Dendritic cell treated with granulocyte-macrophage colony-stimulating factor and Interleukin-4, amounts not matched to agents 40 ng/mL and 50 ng/mL, for 4 days (primary cell): ENCODE data around the gene TNFRSF18.
A peak's percentile ranks its signal among the peaks of the same experiment; 100 is the strongest.
"Not testable (repeated sequence)": the region's sequence is repeated elsewhere in the genome, so short reads cannot be mapped to it uniquely, and the experiment has no call there.

ENCODE experiments used
- H3K27ac Mint-ChIP-seq: one replicate; pipeline ENCODE4 v1.8.0; 2022; ENCODE audit warnings: mild to moderate bottlenecking, mixed read lengths
- H3K27me3 Mint-ChIP-seq: one replicate; pipeline ENCODE4 v1.8.0; 2022; ENCODE audit warnings: mild to moderate bottlenecking, mixed read lengths
- H3K36me3 Mint-ChIP-seq: one replicate; pipeline ENCODE4 v1.8.0; 2022; ENCODE audit warnings: low read depth, mixed read lengths
- H3K4me1 Mint-ChIP-seq: one replicate; pipeline ENCODE4 v1.8.0; 2022; ENCODE audit warnings: low read depth, mixed read lengths
- H3K4me3 Mint-ChIP-seq: one replicate; pipeline ENCODE4 v1.8.0; 2022; ENCODE audit warnings: mild to moderate bottlenecking, moderate library complexity, mixed read lengths
- H3K9me3 Mint-ChIP-seq: one replicate; pipeline ENCODE4 v1.8.0; 2022; ENCODE audit warnings: mixed read lengths
- intact Hi-C: fragments of 100-400 bp; cut with micrococcal nuclease; formaldehyde crosslinking; loops from one replicate; pipeline ENCODE4 v1.15.0; 2022

Gene TNFRSF18, protein sequence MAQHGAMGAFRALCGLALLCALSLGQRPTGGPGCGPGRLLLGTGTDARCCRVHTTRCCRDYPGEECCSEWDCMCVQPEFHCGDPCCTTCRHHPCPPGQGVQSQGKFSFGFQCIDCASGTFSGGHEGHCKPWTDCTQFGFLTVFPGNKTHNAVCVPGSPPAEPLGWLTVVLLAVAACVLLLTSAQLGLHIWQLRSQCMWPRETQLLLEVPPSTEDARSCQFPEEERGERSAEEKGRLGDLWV

DNA sequence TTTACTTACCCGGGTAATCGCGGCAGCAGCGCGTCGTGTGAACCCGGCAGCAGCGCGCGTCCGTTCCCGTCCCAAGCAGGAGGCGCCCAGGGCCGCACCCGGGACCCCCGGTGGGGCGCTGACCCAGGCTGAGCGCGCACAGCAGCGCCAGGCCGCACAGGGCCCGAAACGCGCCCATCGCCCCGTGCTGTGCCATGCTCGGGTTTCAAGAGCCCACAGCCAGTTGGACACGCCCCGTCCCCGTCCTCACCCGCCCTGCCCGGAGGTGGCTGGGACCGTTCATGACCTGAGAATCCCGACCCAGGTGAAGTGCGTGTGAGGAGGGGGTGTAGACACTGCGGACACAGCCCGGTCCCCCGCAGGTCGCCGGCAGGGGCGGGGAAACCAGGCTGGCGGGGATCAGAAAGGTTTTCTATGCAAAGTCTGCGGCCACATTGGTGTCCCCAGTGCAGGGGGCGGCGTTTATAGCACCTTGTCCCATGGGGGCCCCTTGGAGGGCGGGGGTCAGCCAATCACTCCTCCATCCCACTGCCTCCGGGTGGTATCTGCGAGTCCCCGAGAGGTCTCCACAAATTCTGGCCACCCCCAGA, at the start of gene TNFRSF18:
Gene TNFRSF18 (minus strand): TSS at position 217 of the 590 bp plus-strand sequence. CDS start 21 bp downstream, at position 196.
- H3K4me1 Mint-ChIP-seq: peaks cover 49% of the 10 kb centered on the region
- H3K27ac Mint-ChIP-seq: no peak within 1 kb of the TSS
- intact Hi-C loops: no loop called here
- H3K4me3 Mint-ChIP-seq: peak within 1 kb of the TSS; percentile 56
- peaks cover 7% of the 10 kb centered on the region for H3K36me3 Mint-ChIP-seq
- no peaks in the 10 kb centered on the region for H3K9me3 Mint-ChIP-seq
- peaks cover 79% of the 10 kb centered on the region for H3K27me3 Mint-ChIP-seq

DNA sequence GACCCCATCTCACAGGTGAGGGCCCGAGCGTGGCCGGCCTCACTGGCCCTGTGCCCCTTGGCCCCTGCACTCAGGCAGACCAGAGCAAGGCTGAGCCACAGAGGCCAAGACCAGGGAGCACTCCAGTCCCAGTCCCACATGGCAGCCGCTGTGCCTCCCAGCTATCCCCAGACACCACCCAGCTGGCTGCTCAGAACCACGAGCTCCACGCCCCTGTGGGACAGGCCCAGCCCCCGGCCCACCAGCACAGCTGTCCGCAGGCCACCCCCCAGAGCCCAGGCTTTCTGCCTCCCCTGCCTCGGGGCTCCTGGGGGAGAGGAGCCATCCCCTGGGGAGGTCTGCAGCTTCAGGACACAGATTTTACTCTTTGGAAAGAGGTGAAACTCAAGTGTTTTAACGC, 49.2 kb upstream of the TNFRSF18 start:
- peaks cover 26% of the 10 kb centered on the region for H3K4me1 Mint-ChIP-seq
- no peak overlapping the region for H3K4me3 Mint-ChIP-seq
- no peaks in the 10 kb centered on the region for H3K9me3 Mint-ChIP-seq
- peaks cover 87% of the 10 kb centered on the region for H3K36me3 Mint-ChIP-seq
- H3K27me3 Mint-ChIP-seq: no peaks in the 10 kb centered on the region
- intact Hi-C loops: no loop called here
- no peak overlapping the region for H3K27ac Mint-ChIP-seq

DNA sequence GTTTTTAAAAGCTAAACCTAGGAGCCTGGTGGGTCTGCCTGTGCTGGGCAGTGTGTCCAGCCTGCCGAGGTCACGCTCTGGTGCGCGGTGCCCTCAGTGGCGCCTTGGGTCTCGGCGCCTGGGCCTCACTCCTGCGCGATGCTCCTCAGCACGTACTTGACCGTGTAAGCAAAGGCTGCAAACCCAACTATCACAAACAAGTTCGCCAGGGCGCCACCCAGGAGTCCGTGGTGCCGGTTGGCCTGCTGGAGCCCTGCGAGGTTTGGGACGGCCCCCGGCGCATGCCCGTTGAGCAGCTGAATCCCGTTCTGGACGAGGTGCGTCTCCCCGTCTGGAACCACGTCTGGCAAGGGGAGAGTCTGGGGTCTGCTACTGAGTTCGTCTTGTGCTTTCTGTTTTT, 48.7 kb upstream of the TNFRSF18 start:
- Mint-ChIP-seq H3K27ac (no peak overlapping the region), H3K9me3 (no peaks in the 10 kb centered on the region), H3K4me3 (no peak overlapping the region), H3K4me1 (peaks cover 21% of the 10 kb centered on the region), H3K27me3 (no peaks in the 10 kb centered on the region), H3K36me3 (peaks cover 85% of the 10 kb centered on the region)
- intact Hi-C loops: no loop called here

DNA sequence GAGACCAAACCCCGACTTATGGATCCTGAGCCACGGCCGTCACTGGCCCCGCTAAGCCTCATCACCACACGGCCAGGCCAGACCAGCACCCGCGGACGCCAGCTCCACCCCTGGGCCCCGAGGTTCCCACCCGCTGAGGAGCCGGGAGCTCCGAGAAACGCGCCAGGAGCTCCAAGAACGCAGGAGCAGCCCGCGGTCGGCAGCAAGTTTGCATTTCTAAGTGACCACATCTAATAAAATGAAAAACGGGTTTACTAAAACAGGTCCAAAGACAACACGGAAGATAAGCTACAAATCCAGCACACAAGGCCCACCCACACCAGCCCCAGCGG, 48.2 kb upstream of the TNFRSF18 start:
- H3K27ac Mint-ChIP-seq: no peak overlapping the region
- H3K9me3 Mint-ChIP-seq: no peaks in the 10 kb centered on the region
- H3K4me1 Mint-ChIP-seq: peaks cover 17% of the 10 kb centered on the region
- H3K36me3 Mint-ChIP-seq: peaks cover 80% of the 10 kb centered on the region
- H3K27me3 Mint-ChIP-seq: no peaks in the 10 kb centered on the region
- intact Hi-C loops: no loop called here
- H3K4me3 Mint-ChIP-seq: no peak overlapping the region

DNA sequence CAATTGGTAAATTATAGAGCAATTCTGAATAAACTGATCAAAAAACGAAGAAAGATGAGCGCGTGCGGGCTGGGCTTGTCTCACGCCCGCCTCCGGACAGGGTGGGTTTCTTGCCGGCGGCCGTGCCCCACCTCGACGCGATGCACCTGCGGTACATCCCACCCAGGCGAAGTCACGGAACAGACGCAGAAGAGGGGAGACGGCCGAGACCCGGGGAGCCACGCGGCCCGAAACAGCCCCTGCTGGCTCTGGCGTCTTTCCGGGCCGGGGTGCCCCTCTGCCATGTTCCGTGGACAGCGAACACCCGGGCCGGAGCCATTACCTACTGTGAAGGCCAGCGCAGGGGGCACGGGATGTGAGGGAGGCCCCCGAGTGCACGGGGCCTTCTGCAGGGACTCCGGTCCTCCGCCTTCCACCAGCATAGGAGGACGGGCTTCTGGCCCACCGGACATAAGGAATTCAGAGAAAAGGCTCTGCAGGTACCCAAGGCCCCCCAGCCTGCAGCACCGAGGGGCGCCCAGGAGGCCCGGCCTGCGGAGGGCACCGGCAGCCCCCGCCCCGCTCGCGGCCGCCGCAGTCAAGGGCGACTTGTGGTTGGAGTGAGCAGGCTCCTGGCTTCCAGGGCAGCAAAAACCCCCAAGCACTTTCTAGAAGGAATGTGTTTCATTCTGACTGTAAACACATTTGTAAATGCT, 47.7 kb upstream of the TNFRSF18 start:
- peaks cover 13% of the 10 kb centered on the region for H3K4me1 Mint-ChIP-seq
- no peaks in the 10 kb centered on the region for H3K9me3 Mint-ChIP-seq
- intact Hi-C loops: no loop called here
- no peak overlapping the region for H3K4me3 Mint-ChIP-seq
- H3K27me3 Mint-ChIP-seq: no peaks in the 10 kb centered on the region
- peaks cover 75% of the 10 kb centered on the region for H3K36me3 Mint-ChIP-seq
- H3K27ac Mint-ChIP-seq: no peak overlapping the region

DNA sequence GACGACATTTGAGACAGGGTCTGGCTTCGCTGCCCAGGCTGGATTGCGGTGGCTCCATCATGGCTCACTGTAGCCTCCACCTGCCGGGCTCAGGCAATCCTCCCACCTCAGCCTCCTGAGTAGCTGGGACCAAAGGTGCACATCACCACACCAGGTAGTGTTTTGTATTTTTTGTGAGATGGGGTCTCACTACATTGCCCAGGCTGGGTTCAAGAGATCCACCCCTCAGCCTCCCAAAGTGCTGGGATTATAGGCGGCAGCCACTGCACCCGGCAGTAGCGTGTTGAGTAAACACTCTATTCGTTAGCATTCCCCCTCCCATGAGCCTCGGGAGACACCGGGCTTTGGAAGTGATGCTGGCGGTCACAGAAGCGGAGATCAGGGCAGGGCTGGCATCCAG, 46.9 kb upstream of the TNFRSF18 start:
- intact Hi-C loops: no loop called here
- H3K27ac Mint-ChIP-seq: no peak overlapping the region
- no peak overlapping the region for H3K4me3 Mint-ChIP-seq
- H3K27me3 Mint-ChIP-seq: peaks cover 4% of the 10 kb centered on the region
- peaks cover 67% of the 10 kb centered on the region for H3K36me3 Mint-ChIP-seq
- H3K9me3 Mint-ChIP-seq: no peaks in the 10 kb centered on the region
- peaks cover 7% of the 10 kb centered on the region for H3K4me1 Mint-ChIP-seq

DNA sequence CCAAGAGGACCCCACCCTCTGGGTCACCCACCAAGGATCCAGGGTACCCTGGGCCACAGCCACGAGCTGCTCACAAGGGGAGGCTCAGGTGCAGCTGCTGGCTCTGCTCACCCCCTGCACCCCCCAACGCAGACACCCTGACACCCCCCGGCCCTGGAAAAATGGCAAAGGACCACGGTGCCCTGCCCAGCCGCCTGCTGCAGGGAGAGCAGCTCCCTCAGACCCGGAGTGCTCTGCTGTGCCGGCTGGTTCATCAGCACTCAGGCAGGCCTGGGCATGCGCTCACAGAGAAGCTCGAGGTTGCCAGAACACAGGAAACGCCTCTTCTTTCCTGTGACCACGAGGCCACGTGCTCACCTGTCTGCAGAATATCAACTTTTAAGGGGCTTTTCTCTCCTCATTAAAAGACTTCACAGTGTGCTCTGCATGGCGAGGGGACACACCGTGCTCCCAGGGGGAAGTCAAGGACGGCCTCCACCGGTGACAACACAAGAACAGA, 44.4 kb upstream of the TNFRSF18 start:
- H3K4me3 Mint-ChIP-seq: no peak overlapping the region
- H3K9me3 Mint-ChIP-seq: no peaks in the 10 kb centered on the region
- peaks cover 25% of the 10 kb centered on the region for H3K27me3 Mint-ChIP-seq
- H3K27ac Mint-ChIP-seq: no peak overlapping the region
- peaks cover 42% of the 10 kb centered on the region for H3K36me3 Mint-ChIP-seq
- intact Hi-C loops: loop anchor here (1.0 kb wide), 1 partner anchor 129 kb away; no protein-coding TSS in a partner anchor
- H3K4me1 Mint-ChIP-seq: peaks cover 7% of the 10 kb centered on the region

DNA sequence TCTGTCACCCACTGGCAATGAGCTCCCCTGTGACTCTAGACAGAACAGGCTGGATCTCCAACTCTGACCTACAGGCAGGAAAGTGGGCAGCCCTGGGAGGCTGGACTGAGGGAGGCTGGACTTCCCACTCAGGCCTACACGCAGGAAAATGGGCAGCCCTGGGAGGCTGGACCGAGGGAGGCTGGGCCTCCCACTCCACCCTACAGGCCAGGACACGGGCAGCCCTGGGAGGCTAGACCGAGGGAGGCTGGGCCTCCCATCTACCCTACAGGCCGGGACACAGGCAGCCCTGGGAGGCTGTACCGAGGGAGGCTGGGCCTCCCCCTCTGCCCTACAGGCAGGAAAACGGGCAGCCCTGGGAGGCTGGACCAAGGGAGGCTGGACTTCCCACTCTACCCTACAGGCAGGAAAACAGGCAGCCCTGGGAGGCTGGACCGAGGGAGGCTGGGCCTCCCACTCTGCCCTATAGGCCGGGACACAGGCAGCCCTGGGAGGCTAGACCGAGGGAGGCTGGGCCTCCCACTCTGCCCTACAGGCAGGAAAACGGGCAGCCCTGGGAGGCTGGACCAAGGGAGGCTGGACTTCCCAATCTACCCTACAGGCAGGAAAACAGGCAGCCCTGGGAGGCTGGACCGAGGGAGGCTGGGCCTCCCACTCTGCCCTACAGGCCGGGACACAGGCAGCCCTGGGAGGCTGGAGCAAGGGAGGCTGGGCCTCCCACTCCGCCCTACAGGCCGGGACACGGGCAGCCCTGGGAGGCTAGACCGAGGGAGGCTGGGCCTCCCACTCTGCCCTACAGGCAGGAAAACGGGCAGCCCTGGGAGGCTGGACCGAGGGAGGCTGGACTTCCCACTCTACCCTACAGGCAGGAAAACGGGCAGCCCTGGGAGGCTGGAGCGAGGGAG, 41.9 kb upstream of the TNFRSF18 start:
- peaks cover 16% of the 10 kb centered on the region for H3K36me3 Mint-ChIP-seq
- H3K4me1 Mint-ChIP-seq, H3K4me3 Mint-ChIP-seq, H3K9me3 Mint-ChIP-seq, intact Hi-C loops, H3K27ac Mint-ChIP-seq: not testable (repeated sequence)
- peaks cover 31% of the 10 kb centered on the region for H3K27me3 Mint-ChIP-seq

DNA sequence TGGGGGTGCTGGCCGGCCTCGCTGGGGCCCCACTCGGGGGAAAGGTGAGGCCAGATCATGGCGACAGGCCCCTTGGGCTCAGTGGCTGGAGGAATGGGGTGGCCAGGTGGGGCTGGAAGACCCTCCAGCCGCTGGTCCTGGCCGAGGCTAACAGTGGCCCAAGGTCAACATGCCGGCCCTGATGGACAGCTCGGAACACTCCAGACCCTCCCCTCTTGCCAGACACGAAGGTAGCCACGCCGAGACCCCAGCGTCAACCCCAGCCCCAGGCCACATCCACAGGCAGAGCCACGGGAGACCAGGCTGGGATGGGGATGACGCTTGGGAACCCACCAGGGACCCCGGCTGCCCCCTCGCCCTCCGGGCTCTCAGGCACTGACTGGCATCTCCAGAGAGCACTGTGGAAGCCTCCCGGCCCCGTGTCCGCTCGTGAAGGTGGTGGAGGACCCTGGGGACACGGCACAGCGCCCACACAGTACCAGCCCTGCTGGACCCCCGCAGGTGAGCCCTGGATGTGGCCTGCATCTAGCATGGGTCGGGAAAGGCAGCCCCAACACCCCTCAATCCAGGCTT, 41.0 kb upstream of the TNFRSF18 start:
- no peaks in the 10 kb centered on the region for H3K9me3 Mint-ChIP-seq
- no peak overlapping the region for H3K4me3 Mint-ChIP-seq
- intact Hi-C loops: no loop called here
- H3K27ac Mint-ChIP-seq: no peak overlapping the region
- peaks cover 8% of the 10 kb centered on the region for H3K36me3 Mint-ChIP-seq
- H3K4me1 Mint-ChIP-seq: peaks cover 7% of the 10 kb centered on the region
- peaks cover 31% of the 10 kb centered on the region for H3K27me3 Mint-ChIP-seq

DNA sequence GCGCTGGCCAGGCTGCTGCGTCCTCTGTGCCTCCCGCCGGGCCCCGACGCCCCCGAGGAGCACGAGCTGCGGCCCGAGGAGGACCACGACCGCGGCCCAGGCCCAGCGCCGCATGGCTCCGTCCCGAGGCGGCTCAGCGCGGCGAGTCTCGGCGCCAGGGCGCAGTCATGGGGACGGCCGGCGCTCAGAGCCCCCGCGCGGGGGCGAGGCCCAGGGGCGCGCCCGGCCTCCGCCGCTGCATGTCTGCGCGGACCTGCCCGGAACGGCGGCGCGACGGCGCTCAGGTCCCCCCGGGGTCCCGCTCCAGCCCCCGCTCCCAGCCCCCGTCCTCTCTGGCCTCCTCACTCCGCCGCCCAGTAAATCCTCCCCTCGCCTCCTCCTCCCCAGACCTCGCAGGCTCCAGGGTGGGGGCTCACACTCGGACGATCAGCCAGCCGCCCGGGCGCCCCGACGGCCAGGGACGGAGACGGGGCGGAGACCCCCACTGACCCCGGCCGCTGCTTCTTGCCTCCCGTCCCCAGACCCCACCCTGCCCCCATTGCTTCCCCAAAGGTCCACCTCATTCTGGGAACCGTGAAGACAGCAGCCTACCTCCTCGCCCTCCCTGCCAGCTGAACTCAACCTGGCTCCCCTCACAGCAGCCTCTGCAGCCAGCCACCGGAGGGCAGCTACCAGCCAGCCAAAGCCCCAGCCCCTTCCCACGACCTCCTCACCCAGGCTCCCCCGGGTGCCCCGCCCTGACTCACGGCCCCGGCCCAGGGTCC, 40.4 kb upstream of the TNFRSF18 start, which contains the start of gene C1QTNF12:
Gene C1QTNF12 (minus strand): TSS at position 146 of the 764 bp plus-strand sequence. CDS start 32 bp downstream, at position 114.
- H3K27ac Mint-ChIP-seq: no peak within 1 kb of the TSS
- peaks cover 33% of the 10 kb centered on the region for H3K27me3 Mint-ChIP-seq
- H3K4me3 Mint-ChIP-seq: no peak within 1 kb of the TSS
- peaks cover 7% of the 10 kb centered on the region for H3K4me1 Mint-ChIP-seq
- peaks cover 1% of the 10 kb centered on the region for H3K36me3 Mint-ChIP-seq
- no peaks in the 10 kb centered on the region for H3K9me3 Mint-ChIP-seq
- intact Hi-C loops: no loop called here

DNA sequence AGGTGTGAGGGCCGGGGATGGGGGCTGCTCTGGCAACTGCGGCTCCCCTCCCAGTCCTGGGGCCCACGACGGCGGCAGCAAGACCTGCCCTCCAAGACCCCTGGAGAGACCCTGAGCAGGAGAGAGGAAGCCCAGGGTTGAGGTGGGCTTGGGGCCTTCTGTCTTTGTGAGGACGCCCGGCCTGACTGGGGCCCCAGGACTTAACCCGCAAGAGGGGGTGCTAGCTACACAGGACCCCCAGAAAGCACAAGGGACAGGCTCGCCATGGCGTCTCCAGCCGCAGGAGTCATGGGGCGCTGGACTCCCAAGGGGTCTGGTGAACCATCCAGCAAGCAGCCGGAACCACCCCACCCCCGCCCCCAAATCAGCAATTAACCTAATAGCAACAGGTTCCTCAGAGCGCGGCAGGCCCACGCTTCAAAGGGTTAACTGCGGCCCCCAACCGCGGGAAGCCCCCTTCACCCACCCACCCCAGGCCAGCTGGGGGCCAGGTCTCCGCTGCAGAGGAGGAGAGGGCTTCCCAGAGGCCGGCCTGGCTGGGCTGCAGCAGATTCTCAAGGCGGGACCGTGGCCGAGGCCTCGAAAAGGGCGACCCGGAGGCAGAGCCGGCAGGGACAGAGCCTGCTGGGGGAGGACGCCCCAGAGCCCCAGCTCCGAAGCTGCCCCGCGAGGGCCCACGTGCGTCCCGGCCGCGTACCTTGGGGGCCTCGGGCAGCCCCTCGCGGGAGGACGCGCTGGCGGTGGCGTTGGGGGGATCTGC, 39.6 kb upstream of the TNFRSF18 start:
- intact Hi-C loops: no loop called here
- H3K27ac Mint-ChIP-seq: no peak overlapping the region
- no peaks in the 10 kb centered on the region for H3K36me3 Mint-ChIP-seq
- H3K27me3 Mint-ChIP-seq: peaks cover 34% of the 10 kb centered on the region
- H3K9me3 Mint-ChIP-seq: no peaks in the 10 kb centered on the region
- H3K4me1 Mint-ChIP-seq: peaks cover 4% of the 10 kb centered on the region
- no peak overlapping the region for H3K4me3 Mint-ChIP-seq

DNA sequence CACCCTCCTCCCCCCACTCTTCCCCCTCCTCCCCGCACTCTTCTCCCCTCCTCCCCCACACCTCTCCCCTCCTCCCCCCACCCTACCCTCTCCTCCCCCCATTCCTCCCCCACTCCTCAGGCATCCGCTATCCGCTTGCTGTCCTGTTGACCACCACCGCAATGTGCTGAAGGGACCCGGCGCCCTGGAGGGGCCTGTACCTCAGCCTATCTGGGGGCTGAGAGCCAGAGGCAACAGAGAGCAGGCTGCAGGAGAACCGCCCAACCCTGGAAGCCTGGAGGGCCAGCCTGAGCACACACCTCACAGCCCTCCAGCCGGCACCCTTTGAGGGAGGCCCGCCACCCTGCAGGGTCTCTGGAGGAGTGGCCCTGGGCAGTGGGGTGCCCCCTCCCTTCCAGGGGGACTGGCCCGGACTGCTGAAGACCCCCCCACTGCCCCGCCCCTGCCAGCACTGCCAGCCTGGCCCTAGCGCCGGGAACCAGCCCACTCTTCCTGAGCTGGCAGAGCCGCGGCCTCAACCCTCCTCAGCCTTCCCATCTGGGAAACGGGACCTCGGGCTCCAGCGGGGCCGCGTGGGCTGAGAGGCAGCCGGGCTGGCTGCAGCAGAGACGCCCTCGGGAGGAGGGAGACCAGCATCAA, 38.9 kb upstream of the TNFRSF18 start:
- intact Hi-C loops: no loop called here
- Mint-ChIP-seq H3K4me3 (no peak overlapping the region), H3K9me3 (no peaks in the 10 kb centered on the region), H3K4me1 (no peaks in the 10 kb centered on the region), H3K27me3 (peaks cover 38% of the 10 kb centered on the region), H3K36me3 (no peaks in the 10 kb centered on the region), H3K27ac (no peak overlapping the region)
